ENCODE results near the gene SMPD2.

DNA sequence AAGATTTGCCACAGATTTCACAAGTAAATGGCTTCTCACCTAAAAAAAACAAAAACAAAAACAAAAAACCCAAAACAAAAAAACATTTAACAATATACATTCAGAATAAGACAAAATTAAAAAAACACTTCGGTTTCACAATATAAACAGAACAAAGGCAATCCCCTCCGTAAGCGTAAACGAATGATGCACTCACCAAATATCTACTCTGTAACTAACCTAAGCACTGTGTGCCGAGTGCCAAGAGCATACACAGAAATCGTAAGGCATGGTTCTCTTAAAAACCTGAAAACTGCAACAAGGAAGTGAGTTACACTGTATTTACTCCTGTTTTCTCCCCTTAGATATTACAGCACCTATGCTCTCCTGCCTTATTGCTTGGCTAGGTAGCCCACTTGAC, 27.2 kb downstream of the SMPD2 start:
- TF ChIP-seq CTCF (IDR thresholded peaks at IDR 0.05; ENCODE audit: low read depth, low read length) (no peak), POLR2A (IDR thresholded peaks at IDR 0.05; ENCODE audit: extremely low read depth, insufficient read length) (no peak)
- TF ChIP-seq, protein P1, sequence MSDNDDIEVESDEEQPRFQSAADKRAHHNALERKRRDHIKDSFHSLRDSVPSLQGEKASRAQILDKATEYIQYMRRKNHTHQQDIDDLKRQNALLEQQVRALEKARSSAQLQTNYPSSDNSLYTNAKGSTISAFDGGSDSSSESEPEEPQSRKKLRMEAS (IDR thresholded peaks at IDR 0.05; ENCODE audit: low read depth, low read length): no peak

Measured in NB4 (cell line).